ENCODE data around the gene GJC3.
A peak's percentile ranks its signal among the peaks of the same experiment; 100 is the strongest.
"Not testable (repeated sequence)": the region's sequence is repeated elsewhere in the genome, so short reads cannot be mapped to it uniquely, and the experiment has no call there.

The GJC3 gene

DNA sequence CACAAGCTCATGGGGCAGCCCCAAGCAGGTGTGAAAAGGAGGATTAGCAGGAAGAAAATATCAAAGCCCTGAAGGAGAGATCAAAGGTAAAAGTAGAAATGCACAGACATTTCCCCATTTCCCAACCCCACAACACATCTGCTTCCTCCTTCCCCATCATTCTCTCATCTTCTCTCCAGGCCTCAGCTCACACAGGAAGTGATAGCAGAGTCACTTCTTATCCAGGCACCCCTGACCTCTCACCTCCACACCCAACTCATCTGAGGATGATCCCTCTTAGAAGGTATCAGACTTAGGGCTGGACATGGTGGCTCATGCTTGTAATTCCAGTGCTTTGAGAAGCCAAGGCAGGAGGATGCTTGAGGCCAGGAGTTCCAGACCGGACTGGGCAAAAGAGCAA, 18.2 kb upstream of the GJC3 start:
- DNase-seq (ENCODE audit: low read depth), result no peak
- no peak overlapping the region for H3K4me3 ChIP-seq (ENCODE audit: low read depth, low read length)
- TF ChIP-seq, protein P1, sequence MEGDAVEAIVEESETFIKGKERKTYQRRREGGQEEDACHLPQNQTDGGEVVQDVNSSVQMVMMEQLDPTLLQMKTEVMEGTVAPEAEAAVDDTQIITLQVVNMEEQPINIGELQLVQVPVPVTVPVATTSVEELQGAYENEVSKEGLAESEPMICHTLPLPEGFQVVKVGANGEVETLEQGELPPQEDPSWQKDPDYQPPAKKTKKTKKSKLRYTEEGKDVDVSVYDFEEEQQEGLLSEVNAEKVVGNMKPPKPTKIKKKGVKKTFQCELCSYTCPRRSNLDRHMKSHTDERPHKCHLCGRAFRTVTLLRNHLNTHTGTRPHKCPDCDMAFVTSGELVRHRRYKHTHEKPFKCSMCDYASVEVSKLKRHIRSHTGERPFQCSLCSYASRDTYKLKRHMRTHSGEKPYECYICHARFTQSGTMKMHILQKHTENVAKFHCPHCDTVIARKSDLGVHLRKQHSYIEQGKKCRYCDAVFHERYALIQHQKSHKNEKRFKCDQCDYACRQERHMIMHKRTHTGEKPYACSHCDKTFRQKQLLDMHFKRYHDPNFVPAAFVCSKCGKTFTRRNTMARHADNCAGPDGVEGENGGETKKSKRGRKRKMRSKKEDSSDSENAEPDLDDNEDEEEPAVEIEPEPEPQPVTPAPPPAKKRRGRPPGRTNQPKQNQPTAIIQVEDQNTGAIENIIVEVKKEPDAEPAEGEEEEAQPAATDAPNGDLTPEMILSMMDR (conservative IDR thresholded peaks at IDR 0.05; ENCODE audit: low read depth, low read length), result no peak

DNA sequence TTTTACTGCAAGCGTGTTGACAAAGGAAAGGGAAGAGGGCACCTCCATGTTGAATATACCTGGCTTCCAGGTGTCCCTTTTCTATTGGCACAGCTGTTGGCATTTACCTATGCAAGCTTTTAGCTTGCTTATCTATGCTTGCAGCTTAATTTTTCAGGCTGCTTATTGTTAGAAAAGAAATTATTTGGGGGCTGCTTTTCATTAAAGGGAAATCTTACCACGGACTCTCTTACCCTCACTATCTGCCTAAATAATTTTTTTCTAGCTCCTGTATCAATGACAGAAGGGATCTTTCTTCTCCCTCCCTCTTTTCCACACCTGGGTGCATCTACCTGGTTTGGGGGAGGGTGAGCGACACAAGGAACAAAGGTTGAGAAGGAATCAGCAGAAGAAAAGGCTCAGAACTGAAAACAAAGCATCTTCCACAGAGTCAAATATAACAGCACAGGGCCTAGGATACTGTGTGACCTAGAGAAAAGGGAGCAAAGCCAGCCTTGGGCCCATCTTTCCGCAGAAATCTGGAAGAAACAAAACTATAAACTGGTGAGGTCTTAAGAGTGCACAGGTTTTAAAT, 15.2 kb upstream of the GJC3 start:
- TF ChIP-seq, protein P1 (conservative IDR thresholded peaks at IDR 0.05; ENCODE audit: low read depth, low read length), result no peak
- H3K4me3 ChIP-seq (ENCODE audit: low read depth, low read length), result no peak overlapping the region
- DNase-seq (ENCODE audit: low read depth), result no peak

- TF ChIP-seq, protein P1 (conservative IDR thresholded peaks at IDR 0.05; ENCODE audit: low read depth, low read length), result no peak
- no peak for DNase-seq (ENCODE audit: low read depth)
- H3K4me3 ChIP-seq (ENCODE audit: low read depth, low read length), result no peak overlapping the region
These were observed 14.4 kb upstream of the GJC3 start for GRCh38 chr7:99943641-99944496.

DNA sequence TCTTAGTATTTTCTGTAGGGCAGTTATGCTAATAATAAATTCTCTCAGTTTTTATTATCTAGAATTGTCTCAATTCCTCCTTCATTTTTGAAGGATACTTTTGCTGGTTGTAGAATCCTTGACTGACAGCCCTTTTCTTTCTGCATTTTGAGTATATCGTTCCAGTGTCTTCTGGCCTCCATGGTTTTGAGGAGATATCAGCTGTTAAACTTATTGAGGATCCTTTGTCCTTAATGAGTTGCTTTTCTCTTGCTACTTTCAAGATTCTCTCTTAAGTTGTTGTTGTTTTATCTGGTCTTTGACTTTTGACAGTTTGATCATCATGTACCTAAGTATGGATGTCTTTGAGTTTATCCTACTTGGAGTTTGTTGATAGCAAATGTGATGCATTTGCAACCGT, 8.9 kb upstream of the GJC3 start:
- no peak for DNase-seq (ENCODE audit: low read depth)
- TF ChIP-seq, protein P1 (conservative IDR thresholded peaks at IDR 0.05; ENCODE audit: low read depth, low read length), result no peak
- no peak overlapping the region for H3K4me3 ChIP-seq (ENCODE audit: low read depth, low read length)

GRCh38 chr7:99935009-99935408, 5.6 kb upstream of the GJC3 start:
- H3K4me3 ChIP-seq (ENCODE audit: low read depth, low read length), result not testable (repeated sequence)
- peak; percentile 38 for DNase-seq (ENCODE audit: low read depth)

DNA sequence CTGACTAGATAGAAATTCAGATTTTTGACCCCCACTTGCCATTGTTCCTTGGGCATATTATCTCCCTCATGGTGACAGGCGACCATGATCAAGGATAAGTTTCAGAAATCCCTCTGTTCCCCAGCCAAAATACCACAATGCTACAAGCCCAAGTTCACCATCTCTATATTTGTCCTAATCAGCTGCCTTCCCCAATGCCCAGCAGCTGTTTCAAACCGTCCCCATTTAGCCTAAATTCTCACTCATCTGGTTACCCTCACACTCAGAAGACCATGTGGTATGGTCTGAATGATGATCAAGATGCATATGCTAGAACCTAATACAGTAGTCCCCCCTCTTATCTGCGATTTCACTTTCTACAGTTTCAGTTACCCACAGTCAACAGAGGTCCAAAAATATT, 956 bp upstream of the GJC3 start:
- no peak overlapping the region for H3K4me3 ChIP-seq (ENCODE audit: low read depth, low read length)
- no peak for DNase-seq (ENCODE audit: low read depth)
- TF ChIP-seq, protein P1 (conservative IDR thresholded peaks at IDR 0.05; ENCODE audit: low read depth, low read length), result no peak

DNA sequence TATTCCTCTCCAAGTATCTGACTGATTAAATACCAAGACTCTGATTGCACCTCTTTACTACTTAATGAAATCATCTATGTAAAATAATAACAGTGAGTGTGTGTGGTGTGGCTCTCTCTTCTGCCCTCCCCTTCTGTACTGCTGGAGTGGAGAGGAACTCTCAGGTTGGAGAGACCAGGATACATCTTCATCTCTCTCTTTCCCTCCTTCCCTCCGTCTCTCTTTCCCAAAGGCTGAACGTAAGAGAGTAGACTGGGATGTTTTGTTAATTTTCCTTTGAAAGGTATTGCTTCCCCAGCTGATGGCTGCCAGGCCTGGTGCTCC, 272 bp upstream of the GJC3 start:
- DNase-seq (ENCODE audit: low read depth), result no peak
- no peak overlapping the region for H3K4me3 ChIP-seq (ENCODE audit: low read depth, low read length)
- TF ChIP-seq, protein P1 (conservative IDR thresholded peaks at IDR 0.05; ENCODE audit: low read depth, low read length), result no peak

Data from choroid plexus epithelial cell (primary cell).